Mesenchymal stem cell (in vitro differentiated cells and primary cell): ENCODE results near the gene ZDHHC1.

Experiments used
- DNase-seq: peaks from one replicate; pipeline ENCODE4 v3.0.0-alpha.2; 2013
- H2AFZ ChIP-seq: one replicate; pipeline ENCODE4 v1.6.1; 2013; ENCODE audit warnings: low read depth, mild to moderate bottlenecking, control low read depth, inconsistent platforms, low read length, moderate library complexity
- H2AK5ac ChIP-seq: 2 replicates; pipeline ENCODE4 v1.6.1; 2013; ENCODE audit warnings: low read length, moderate library complexity, mild to moderate bottlenecking, inconsistent platforms; ENCODE audit not compliant: severe bottlenecking
- H2BK120ac ChIP-seq: one replicate; pipeline ENCODE4 v1.6.1; 2013; ENCODE audit warnings: low read depth, mild to moderate bottlenecking, inconsistent platforms, low read length, moderate library complexity
- H2BK12ac ChIP-seq, 2 experiments: one replicate each; pipeline ENCODE4 v1.6.1; 2013; ENCODE audit warnings: inconsistent platforms in 2 of 2, low read length in 2 of 2, mild to moderate bottlenecking in 2 of 2, moderate library complexity in 2 of 2, control low read depth in 1 of 2
- H2BK15ac ChIP-seq: one replicate; pipeline ENCODE4 v1.6.1; 2013; ENCODE audit warnings: mild to moderate bottlenecking, low read depth, inconsistent platforms; ENCODE audit not compliant: poor library complexity, severe bottlenecking
- H2BK5ac ChIP-seq: 2 replicates; pipeline ENCODE4 v1.6.1; 2013; ENCODE audit warnings: low read depth, mild to moderate bottlenecking, low read length, control low read depth, inconsistent platforms; ENCODE audit not compliant: poor library complexity, severe bottlenecking
- H3K14ac ChIP-seq, 2 experiments: one replicate each; pipeline ENCODE4 v1.6.1; 2013; ENCODE audit warnings: inconsistent platforms in 2 of 2, low read length in 2 of 2, control low read depth in 1 of 2, mild to moderate bottlenecking in 1 of 2, moderate library complexity in 1 of 2
- H3K18ac ChIP-seq, 2 experiments: one replicate each; pipeline ENCODE4 v1.6.1; 2013; ENCODE audit warnings: inconsistent platforms in 2 of 2, low read length in 2 of 2, control low read depth in 1 of 2, low read depth in 1 of 2, mild to moderate bottlenecking in 1 of 2
- H3K23ac ChIP-seq, 2 experiments: one replicate each; pipeline ENCODE4 v1.6.1; 2013; ENCODE audit warnings: inconsistent platforms in 2 of 2, low read length in 2 of 2, mild to moderate bottlenecking in 2 of 2, moderate library complexity in 2 of 2, control low read depth in 1 of 2
- H3K27ac ChIP-seq: 2 replicates; pipeline ENCODE4 v1.5.1; 2013; ENCODE audit warnings: mild to moderate bottlenecking, moderate library complexity, low read length, control low read depth, inconsistent platforms; ENCODE audit not compliant: poor library complexity, severe bottlenecking
- H3K27me3 ChIP-seq, 2 experiments: 2 replicates each; pipeline versions ENCODE4 v1.6.1 to v1.7.0; 2013; ENCODE audit warnings: low read length in 2 of 2, mild to moderate bottlenecking in 2 of 2, moderate library complexity in 2 of 2, control low read depth in 1 of 2, inconsistent platforms in 1 of 2; ENCODE audit not compliant: control insufficient read depth in 1 of 2, insufficient read depth in 1 of 2
- H3K36me3 ChIP-seq, 2 experiments: 2 replicates each; pipeline versions ENCODE4 v1.6.1 to v1.7.0; 2013; ENCODE audit warnings: low read length in 2 of 2, control low read depth in 1 of 2, inconsistent platforms in 1 of 2, low read depth in 1 of 2, mild to moderate bottlenecking in 1 of 2; ENCODE audit not compliant: insufficient read depth in 2 of 2, control insufficient read depth in 1 of 2
- H3K4ac ChIP-seq, 2 experiments: one replicate each; pipeline ENCODE4 v1.6.1; 2013; ENCODE audit warnings: inconsistent platforms in 2 of 2, low read length in 2 of 2, mild to moderate bottlenecking in 2 of 2, moderate library complexity in 2 of 2, control low read depth in 1 of 2, low read depth in 1 of 2
- H3K4me1 ChIP-seq: 2 replicates; pipeline ENCODE4 v1.6.1; 2013; ENCODE audit warnings: low read depth, low read length, control low read depth; ENCODE audit not compliant: control insufficient read depth, insufficient read depth
- H3K4me2 ChIP-seq: 2 replicates; pipeline ENCODE4 v1.6.1; 2013; ENCODE audit warnings: low read length, mild to moderate bottlenecking, inconsistent platforms; ENCODE audit not compliant: poor library complexity, severe bottlenecking
- H3K4me3 ChIP-seq, 2 experiments: 2 replicates each; pipeline versions ENCODE4 v1.5.1 to v1.7.0; 2013; ENCODE audit warnings: low read length in 2 of 2, mild to moderate bottlenecking in 2 of 2, control low read depth in 1 of 2, low read depth in 1 of 2; ENCODE audit not compliant: insufficient read depth in 1 of 2
- H3K79me1 ChIP-seq: replicated peaks from 2 replicates; pipeline ENCODE4 v1.6.1; 2013; ENCODE audit warnings: mild to moderate bottlenecking, control low read depth, low read length, inconsistent platforms; ENCODE audit not compliant: poor library complexity, severe bottlenecking
- H3K9ac ChIP-seq: 2 replicates; pipeline ENCODE4 v1.7.0; 2013; ENCODE audit warnings: mild to moderate bottlenecking, low read length, moderate library complexity
- H3K9me3 ChIP-seq: 2 replicates; pipeline ENCODE4 v1.7.0; 2013; ENCODE audit warnings: mild to moderate bottlenecking, low read length; ENCODE audit not compliant: control insufficient read depth
- H4K8ac ChIP-seq: one replicate; pipeline ENCODE4 v1.6.1; 2013; ENCODE audit warnings: inconsistent platforms, mild to moderate bottlenecking, low read length, moderate library complexity
- H4K91ac ChIP-seq: one replicate; pipeline ENCODE4 v1.6.1; 2013; ENCODE audit warnings: mild to moderate bottlenecking, low read length, inconsistent platforms
- WGBS: methylation state at CpG from one replicate; pipeline ENCODE4 v1.1.7; 2013; ENCODE audit warnings: mixed read lengths; 5-methylcytosine and 5-hydroxymethylcytosine counted together

ZDHHC1 gene

DNA sequence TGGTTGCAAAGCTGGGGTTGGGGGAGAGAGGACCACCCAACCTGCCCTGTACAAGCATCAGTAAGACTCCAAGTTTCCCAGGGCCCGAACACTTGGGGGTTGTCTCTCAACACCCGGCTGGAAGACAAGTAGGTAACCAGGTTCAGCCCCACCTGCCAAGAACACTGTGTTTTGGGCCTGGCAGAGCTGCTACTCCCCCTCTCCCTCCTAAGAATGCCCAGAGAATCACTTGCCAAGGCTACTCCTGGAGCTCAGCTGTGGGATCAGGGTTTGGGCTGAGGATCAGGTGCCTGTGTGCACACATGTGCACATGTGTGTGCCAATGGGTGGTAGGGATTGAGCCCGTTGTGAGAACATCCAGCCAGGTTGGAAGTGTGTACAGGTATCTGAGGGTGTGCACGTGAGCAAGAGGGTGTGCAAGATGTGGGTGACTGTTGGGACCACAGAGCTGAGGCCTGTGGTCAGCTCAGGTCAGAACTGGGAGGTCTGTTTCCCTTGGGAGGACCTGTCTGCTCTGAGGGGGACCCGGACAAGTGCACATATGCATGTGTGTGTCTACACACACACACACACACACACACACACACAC lies 16.9 kb upstream of the ZDHHC1 start:
- no peak overlapping the region for H3K14ac ChIP-seq
- H3K4ac ChIP-seq, result no peak overlapping the region
- DNase-seq, result no peak
- H3K9me3 ChIP-seq, result no peaks in the 10 kb centered on the region
- no peak overlapping the region for H2BK12ac ChIP-seq
- no peak overlapping the region for H2BK15ac ChIP-seq
- peaks cover 36 to 42% of the 10 kb centered on the region in 2 experiments for H3K36me3 ChIP-seq
- no peak overlapping the region for H2AK5ac ChIP-seq
- no peak overlapping the region for H4K91ac ChIP-seq
- no peak overlapping the region for H2BK120ac ChIP-seq
- H3K4me2 ChIP-seq, result no peak overlapping the region
- H3K27me3 ChIP-seq, result peaks cover 20 to 30% of the 10 kb centered on the region in 2 experiments
- no peak overlapping the region for H4K8ac ChIP-seq
- H3K18ac ChIP-seq, result no peak overlapping the region
- H3K9ac ChIP-seq, result no peak overlapping the region
- no peak overlapping the region for H3K23ac ChIP-seq
- no peak overlapping the region for H3K27ac ChIP-seq
- WGBS, result 93% methylated on average over 3 of the region's 5 CpGs
- H3K4me1 ChIP-seq, result peaks cover 26% of the 10 kb centered on the region
- no peak overlapping the region for H2AFZ ChIP-seq
- no peak overlapping the region for H3K4me3 ChIP-seq
- no peaks in the 10 kb centered on the region for H3K79me1 ChIP-seq
- no peak overlapping the region for H2BK5ac ChIP-seq

DNA sequence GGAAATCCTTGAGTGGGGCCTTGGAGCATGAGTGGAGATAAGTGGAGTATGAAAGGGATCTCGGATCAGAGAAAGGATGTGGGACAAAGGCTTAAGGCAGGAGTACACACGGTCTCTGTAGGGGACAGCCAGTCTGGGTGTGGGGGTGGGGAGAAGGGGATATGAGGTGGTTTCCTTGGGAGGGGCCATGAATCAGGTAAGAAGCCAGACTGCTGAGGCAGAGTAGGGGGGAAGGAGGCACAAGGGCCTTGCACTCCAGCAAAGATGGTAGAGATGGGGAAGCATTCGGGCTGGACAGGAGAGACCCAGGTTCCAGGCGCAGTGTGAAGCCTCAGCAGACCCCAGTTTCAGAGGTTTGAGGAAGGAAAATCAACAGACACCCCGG lies 16.2 kb upstream of the ZDHHC1 start:
- WGBS, result 90% methylated on average over 5 of the region's 5 CpGs
- Histone ChIP-seq H3K23ac (no peak overlapping the region), H3K79me1 (no peaks in the 10 kb centered on the region)

GRCh38 chr16:67431775-67432505 lies 15.7 kb upstream of the ZDHHC1 start:
- 28% methylated on average over 12 of the region's 13 CpGs for WGBS
- no peak overlapping the region for H3K27ac ChIP-seq
- H3K27me3 ChIP-seq, result peaks cover 20 to 43% of the 10 kb centered on the region in 2 experiments
- no peak overlapping the region for H3K23ac ChIP-seq
- no peak overlapping the region for H2BK12ac ChIP-seq
- peaks cover 24 to 29% of the 10 kb centered on the region in 2 experiments for H3K36me3 ChIP-seq
- no peak overlapping the region for H2AK5ac ChIP-seq
- H4K91ac ChIP-seq, result no peak overlapping the region
- H3K4me1 ChIP-seq, result peaks cover 26% of the 10 kb centered on the region
- H2BK5ac ChIP-seq, result no peak overlapping the region
- no peak overlapping the region for H3K14ac ChIP-seq
- no peak overlapping the region for H3K4ac ChIP-seq
- H3K18ac ChIP-seq, result no peak overlapping the region
- H2BK15ac ChIP-seq, result peak overlapping the region; percentile 26
- peak overlapping the region in 1 of 2 experiments; percentile 70 for H3K4me3 ChIP-seq
- H3K4me2 ChIP-seq, result peak overlapping the region; percentile 84
- peak overlapping the region; percentile 48 for H3K9ac ChIP-seq
- H3K9me3 ChIP-seq, result no peaks in the 10 kb centered on the region
- DNase-seq, result peak; percentile 21
- H4K8ac ChIP-seq, result no peak overlapping the region
- H2BK120ac ChIP-seq, result no peak overlapping the region
- H3K79me1 ChIP-seq, result no peaks in the 10 kb centered on the region
- no peak overlapping the region for H2AFZ ChIP-seq

More for the DNA sequence above, 16.2 kb upstream of the ZDHHC1 start:
- H2BK15ac ChIP-seq, result no peak overlapping the region
- no peak for DNase-seq
- no peak overlapping the region for H3K4ac ChIP-seq
- no peak overlapping the region for H2AFZ ChIP-seq
- H3K27ac ChIP-seq, result no peak overlapping the region
- no peak overlapping the region for H2BK12ac ChIP-seq
- H3K9me3 ChIP-seq, result no peaks in the 10 kb centered on the region
- no peak overlapping the region for H3K18ac ChIP-seq
- H2AK5ac ChIP-seq, result no peak overlapping the region
- H3K14ac ChIP-seq, result no peak overlapping the region
- H3K9ac ChIP-seq, result no peak overlapping the region
- H2BK120ac ChIP-seq, result no peak overlapping the region
- H2BK5ac ChIP-seq, result no peak overlapping the region
- no peak overlapping the region for H4K8ac ChIP-seq
- H3K36me3 ChIP-seq, result peaks cover 29 to 35% of the 10 kb centered on the region in 2 experiments
- no peak overlapping the region for H4K91ac ChIP-seq
- peaks cover 26% of the 10 kb centered on the region for H3K4me1 ChIP-seq
- peaks cover 20 to 38% of the 10 kb centered on the region in 2 experiments for H3K27me3 ChIP-seq
- H3K4me3 ChIP-seq, result no peak overlapping the region
- no peak overlapping the region for H3K4me2 ChIP-seq

- Histone ChIP-seq H3K4me2 (peak within 1 kb of the TSS; percentile 84), H2BK120ac (no peak within 1 kb of the TSS), H3K9me3 (no peaks in the 10 kb centered on the region), H3K79me1 (no peaks in the 10 kb centered on the region), H4K8ac (no peak within 1 kb of the TSS), H3K27ac (no peak within 1 kb of the TSS), H3K14ac (no peak within 1 kb of the TSS), H3K18ac (peak within 1 kb of the TSS in 1 of 2 experiments; percentile 64), H3K4ac (no peak within 1 kb of the TSS), H3K4me3 (peak within 1 kb of the TSS; percentile 43 to 70), H3K36me3 (peaks cover 17 to 21% of the 10 kb centered on the region in 2 experiments), H2BK12ac (peak within 1 kb of the TSS in 1 of 2 experiments; percentile 15), H2AK5ac (no peak within 1 kb of the TSS), H2AFZ (peak within 1 kb of the TSS; percentile 33), H2BK15ac (peak within 1 kb of the TSS; percentile 26), H3K4me1 (peaks cover 26% of the 10 kb centered on the region), H2BK5ac (no peak within 1 kb of the TSS), H3K23ac (peak within 1 kb of the TSS in 1 of 2 experiments; percentile 74), H3K27me3 (peaks cover 20 to 50% of the 10 kb centered on the region in 2 experiments), H4K91ac (peak within 1 kb of the TSS; percentile 22), H3K9ac (peak within 1 kb of the TSS; percentile 48)
- DNase-seq, result peak; percentile 54
- WGBS, result 4% methylated on average over 49 of the region's 87 CpGs
These were observed 14.9 kb upstream of the ZDHHC1 start, which contains the start of gene HSD11B2 for GRCh38 chr16:67430977-67431774. TSS of gene HSD11B2 (plus strand) at chr16:67431121. CDS start at chr16:67431249, 128 bp downstream.
